ENCODE measurements around the gene HCN2.

HCN2 gene

DNA sequence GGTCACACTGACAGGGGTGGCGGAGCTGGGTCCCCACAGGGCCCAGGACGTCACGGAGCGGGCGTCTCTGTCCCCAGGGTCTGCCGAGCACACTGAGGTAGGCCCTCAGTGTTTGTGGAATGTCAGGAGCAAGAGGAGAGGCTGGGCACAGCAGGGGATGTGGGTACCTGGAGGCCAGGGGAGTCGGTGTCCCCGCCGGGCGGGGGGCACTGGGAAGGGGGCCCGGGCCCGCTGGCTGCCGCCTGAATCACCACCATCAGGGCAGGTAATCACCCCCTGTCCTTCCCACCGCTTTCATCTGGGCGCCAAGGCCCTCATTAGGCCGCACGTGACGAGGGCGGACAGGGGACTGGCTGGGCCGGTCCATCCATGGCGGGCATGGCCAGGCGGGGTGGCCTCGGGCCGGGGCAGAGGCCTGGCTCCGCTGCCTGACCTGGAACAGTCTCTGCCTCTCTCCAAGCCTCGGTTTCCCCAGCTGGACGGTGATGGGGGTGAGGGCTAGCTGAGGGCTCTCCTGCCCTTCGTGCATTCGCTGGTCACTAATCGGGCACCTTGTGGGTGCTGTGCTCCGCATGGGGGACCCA is 51.0 kb downstream of the HCN2 start:
- TF ChIP-seq, protein P1, sequence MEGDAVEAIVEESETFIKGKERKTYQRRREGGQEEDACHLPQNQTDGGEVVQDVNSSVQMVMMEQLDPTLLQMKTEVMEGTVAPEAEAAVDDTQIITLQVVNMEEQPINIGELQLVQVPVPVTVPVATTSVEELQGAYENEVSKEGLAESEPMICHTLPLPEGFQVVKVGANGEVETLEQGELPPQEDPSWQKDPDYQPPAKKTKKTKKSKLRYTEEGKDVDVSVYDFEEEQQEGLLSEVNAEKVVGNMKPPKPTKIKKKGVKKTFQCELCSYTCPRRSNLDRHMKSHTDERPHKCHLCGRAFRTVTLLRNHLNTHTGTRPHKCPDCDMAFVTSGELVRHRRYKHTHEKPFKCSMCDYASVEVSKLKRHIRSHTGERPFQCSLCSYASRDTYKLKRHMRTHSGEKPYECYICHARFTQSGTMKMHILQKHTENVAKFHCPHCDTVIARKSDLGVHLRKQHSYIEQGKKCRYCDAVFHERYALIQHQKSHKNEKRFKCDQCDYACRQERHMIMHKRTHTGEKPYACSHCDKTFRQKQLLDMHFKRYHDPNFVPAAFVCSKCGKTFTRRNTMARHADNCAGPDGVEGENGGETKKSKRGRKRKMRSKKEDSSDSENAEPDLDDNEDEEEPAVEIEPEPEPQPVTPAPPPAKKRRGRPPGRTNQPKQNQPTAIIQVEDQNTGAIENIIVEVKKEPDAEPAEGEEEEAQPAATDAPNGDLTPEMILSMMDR (conservative IDR thresholded peaks at IDR 0.05; ENCODE audit: low read length) = no peak
- no peak overlapping the region for H3K4me3 ChIP-seq (ENCODE audit: low read length)
- no peak for DNase-seq (ENCODE audit: low read depth)

DNA sequence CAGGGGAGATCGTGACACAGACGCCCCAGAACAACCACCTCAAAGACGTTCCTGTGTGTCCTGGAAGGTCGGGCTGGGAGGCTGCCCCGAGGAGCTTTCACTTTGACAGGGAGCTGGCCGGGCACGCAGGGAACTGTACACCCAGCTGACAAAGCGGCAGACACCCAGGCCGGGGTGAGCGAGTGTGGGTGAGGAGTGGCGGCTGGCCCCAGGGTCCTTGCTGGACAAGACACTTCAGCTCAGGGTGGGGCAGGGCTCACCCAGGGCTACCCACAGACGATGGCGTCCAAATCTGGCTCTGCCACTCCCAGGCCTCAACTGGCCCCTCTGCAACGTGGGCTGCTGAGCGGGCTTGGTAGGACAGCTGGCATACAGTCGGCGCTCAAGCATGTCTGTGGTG is 52.0 kb downstream of the HCN2 start:
- DNase-seq (ENCODE audit: low read depth) = no peak
- H3K4me3 ChIP-seq (ENCODE audit: low read length) = no peak overlapping the region
- TF ChIP-seq, protein P1 (conservative IDR thresholded peaks at IDR 0.05; ENCODE audit: low read length) = no peak

DNA sequence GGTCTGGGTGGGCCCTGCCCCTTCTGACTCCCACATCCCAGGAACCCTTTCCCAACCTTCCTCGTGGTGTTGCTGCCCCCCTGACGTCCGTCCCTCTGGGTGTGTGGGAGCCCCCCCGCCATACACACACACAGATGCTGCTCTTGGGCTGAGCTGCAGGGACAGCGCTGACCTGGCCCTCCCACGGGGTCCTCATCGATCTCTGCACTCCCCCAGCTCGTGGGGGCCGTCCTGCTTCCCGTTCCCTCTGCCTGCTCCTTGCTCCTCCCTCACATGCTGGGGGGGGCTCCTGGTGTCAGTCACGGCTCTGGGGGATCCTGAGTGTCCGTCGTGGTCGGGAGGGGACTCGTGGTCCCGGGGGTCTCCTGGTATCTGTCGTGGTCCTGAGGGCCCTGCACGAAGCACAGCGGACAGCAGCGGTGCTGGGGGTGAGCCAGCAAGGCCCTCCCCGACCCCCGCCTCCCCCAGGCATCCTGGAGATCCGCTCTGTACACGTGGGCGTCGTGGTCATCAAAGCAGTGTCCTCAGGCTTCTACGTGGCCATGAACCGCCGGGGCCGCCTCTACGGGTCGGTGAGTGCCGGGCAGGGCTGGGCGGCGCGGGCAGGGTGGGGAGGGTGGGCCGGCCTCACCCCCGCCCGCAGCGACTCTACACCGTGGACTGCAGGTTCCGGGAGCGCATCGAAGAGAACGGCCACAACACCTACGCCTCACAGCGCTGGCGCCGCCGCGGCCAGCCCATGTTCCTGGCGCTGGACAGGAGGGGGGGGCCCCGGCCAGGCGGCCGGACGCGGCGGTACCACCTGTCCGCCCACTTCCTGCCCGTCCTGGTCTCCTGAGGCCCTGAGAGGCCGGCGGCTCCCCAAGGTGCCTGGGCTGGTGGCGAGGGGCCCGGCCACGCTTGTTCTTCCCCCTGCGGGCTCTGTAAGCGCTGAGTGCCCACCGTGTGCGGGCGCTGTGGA is 53.4 kb downstream of the HCN2 start:
- no peak overlapping the region for H3K4me3 ChIP-seq (ENCODE audit: low read length)
- TF ChIP-seq, protein P1 (conservative IDR thresholded peaks at IDR 0.05; ENCODE audit: low read length) = no peak
- DNase-seq (ENCODE audit: low read depth) = no peak

DNA sequence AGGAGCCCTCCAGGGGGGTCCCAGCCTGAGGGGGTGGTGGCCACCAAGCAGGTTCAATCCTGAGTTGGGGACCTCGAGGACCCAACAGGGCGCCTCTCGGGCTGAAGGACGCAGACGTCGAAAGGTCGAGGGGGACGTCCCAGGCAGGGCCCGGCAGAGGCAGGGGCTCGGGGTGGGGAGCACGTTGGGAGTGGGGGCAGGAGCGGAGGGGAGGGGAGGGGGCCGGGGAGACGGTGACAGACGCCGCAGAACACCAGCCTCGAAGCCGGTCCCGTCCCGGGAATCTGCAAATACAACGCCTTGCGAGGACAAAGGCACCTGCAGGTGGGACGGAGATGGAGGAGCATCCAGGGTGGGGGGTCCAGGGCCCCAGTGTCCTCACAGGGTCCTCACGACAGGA is 54.1 kb downstream of the HCN2 start:
- no peak overlapping the region for H3K4me3 ChIP-seq (ENCODE audit: low read length)
- DNase-seq (ENCODE audit: low read depth) = no peak
- TF ChIP-seq, protein P1 (conservative IDR thresholded peaks at IDR 0.05; ENCODE audit: low read length) = no peak

DNA sequence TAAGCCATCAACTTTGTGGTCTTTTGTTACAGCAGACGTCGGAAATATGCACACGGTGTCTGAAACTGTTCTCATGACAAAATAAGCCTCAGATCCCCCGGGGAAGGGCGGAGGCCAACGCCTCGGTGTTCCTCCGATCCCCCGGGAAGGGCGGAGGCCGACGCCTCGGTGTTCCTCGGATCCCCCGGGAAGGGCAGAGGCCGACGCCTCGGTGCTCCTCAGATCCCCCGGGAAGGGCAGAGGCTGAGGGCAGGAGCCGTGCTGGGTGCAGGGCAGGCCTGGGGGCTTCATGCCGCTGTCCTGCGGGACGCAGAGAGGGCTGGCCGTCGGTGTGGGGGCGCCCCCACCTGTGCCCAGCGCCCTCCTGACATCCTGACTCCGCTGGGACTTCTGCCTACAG is 54.7 kb downstream of the HCN2 start:
- H3K4me3 ChIP-seq (ENCODE audit: low read length) = no peak overlapping the region
- DNase-seq (ENCODE audit: low read depth) = no peak
- TF ChIP-seq, protein P1 (conservative IDR thresholded peaks at IDR 0.05; ENCODE audit: low read length) = no peak

DNA sequence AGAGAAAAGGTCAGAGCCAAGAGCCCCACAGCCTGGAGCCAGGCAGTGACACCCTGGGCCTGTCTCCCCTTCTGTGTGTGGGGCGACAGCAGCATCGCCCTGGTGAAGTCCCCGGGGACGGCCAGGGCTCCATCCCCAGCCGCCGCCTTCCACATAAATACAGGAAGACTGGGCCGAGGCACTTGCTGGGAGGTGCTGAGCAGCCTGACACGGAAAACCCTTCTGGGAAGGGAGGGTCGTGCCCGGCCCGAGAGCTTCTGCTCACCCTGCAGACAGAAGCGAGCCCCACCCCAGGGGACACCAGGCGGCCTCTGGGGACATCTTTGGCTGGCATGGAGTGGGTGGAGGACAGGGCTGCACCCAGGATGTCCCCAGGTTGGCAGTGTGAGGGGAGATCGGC is 55.1 kb downstream of the HCN2 start:
- H3K4me3 ChIP-seq (ENCODE audit: low read length) = no peak overlapping the region
- TF ChIP-seq, protein P1 (conservative IDR thresholded peaks at IDR 0.05; ENCODE audit: low read length) = no peak

More for the DNA sequence above, 55.1 kb downstream of the HCN2 start:
- DNase-seq (ENCODE audit: low read depth) = no peak

All from AG10803 (cell line).